Gastroesophageal sphincter (tissue), 4 donors: ENCODE results near the gene RINL. TPM values are rescaled to one million over a fixed set of nuclear protein-coding genes. Genes with fewer than 3 reads are reported as not detected.

Experiments used
- ATAC-seq: fragments of 150-250 bp; one replicate; pipeline ENCODE4 v1.9.1; 2016; ENCODE audit warnings: mild to moderate bottlenecking, moderate library complexity
- H3K27ac ChIP-seq, 4 donors: fragments of 200-600 bp; sonication (generic) in 3 of 4; 1 replicate in 3 of 4; 2 replicates in 1 of 4; pipeline ENCODE4 v1.5.1; 2016 to 2019
- H3K27me3 ChIP-seq: fragments of 200-600 bp; sonication (generic); one replicate; pipeline ENCODE4 v1.5.1; 2019
- H3K36me3 ChIP-seq, 2 donors: fragments of 200-600 bp; sonication (generic); one replicate each; pipeline ENCODE4 v1.5.1; 2019; ENCODE audit warnings: control low read depth in 1 of 2
- H3K4me1 ChIP-seq, 3 donors: fragments of 200-600 bp; sonication (generic); 1 replicate in 2 of 3; 2 replicates in 1 of 3; pipeline ENCODE4 v1.5.1; 2016 to 2019; ENCODE audit warnings: control low read depth in 2 of 3
- H3K4me3 ChIP-seq, 2 donors: fragments of 200-600 bp; sonication (generic); one replicate each; pipeline ENCODE4 v1.5.1; 2019; ENCODE audit warnings: mild to moderate bottlenecking in 1 of 2, moderate library complexity in 1 of 2
- H3K9me3 ChIP-seq, 3 donors: fragments of 200-600 bp; sonication (generic); one replicate each; pipeline ENCODE4 v1.5.1; 2017 to 2019; ENCODE audit warnings: control low read depth in 2 of 3
- EP300 ChIP-seq: sonication (generic); formaldehyde crosslinking; IDR thresholded peaks from one replicate; pipeline ENCODE4 v1.6.1; 2017; ENCODE audit warnings: antibody characterized with exemption, mild to moderate bottlenecking
- POLR2A ChIP-seq, 2 donors: fragments of 450-650 bp; IDR thresholded peaks; one replicate each; pipeline ENCODE4 v1.6.1; 2017; ENCODE audit warnings: antibody characterized with exemption in 2 of 2, mild to moderate bottlenecking in 2 of 2, moderate library complexity in 1 of 2
- POLR2AphosphoS5 ChIP-seq: sonication (generic); formaldehyde crosslinking; IDR thresholded peaks from one replicate; pipeline ENCODE4 v1.6.1; 2017; ENCODE audit warnings: antibody characterized with exemption
- WGBS, 2 donors: methylation state at CpG; one replicate each; pipeline ENCODE4 v1.1.5; 2018; ENCODE audit warnings: low coverage in 1 of 2; 5-methylcytosine and 5-hydroxymethylcytosine counted together
- total RNA-seq, 4 donors: library from RNA; depleted of rRNA; stranded (reverse); fragments of >200 nt; gene quantifications; one replicate each; pipeline ENCODE4 v1.1.0, GENCODE V29; 2016
- TF ChIP-seq, protein P1 (sequence below), 4 experiments: fragments of 200-600 bp in 2 of 4; fragments of 450-650 bp in 2 of 4; sonication (generic) in 1 of 4; IDR thresholded peaks; one replicate each; pipeline ENCODE4 v1.5.1; 2017 to 2019; ENCODE audit warnings: antibody characterized with exemption in 4 of 4, mild to moderate bottlenecking in 2 of 4, moderate library complexity in 2 of 4

RINL gene
- total RNA-seq, 4 donors from 2014 or later, result 1.2 to 8.2 (median 4.1) TPM

DNA sequence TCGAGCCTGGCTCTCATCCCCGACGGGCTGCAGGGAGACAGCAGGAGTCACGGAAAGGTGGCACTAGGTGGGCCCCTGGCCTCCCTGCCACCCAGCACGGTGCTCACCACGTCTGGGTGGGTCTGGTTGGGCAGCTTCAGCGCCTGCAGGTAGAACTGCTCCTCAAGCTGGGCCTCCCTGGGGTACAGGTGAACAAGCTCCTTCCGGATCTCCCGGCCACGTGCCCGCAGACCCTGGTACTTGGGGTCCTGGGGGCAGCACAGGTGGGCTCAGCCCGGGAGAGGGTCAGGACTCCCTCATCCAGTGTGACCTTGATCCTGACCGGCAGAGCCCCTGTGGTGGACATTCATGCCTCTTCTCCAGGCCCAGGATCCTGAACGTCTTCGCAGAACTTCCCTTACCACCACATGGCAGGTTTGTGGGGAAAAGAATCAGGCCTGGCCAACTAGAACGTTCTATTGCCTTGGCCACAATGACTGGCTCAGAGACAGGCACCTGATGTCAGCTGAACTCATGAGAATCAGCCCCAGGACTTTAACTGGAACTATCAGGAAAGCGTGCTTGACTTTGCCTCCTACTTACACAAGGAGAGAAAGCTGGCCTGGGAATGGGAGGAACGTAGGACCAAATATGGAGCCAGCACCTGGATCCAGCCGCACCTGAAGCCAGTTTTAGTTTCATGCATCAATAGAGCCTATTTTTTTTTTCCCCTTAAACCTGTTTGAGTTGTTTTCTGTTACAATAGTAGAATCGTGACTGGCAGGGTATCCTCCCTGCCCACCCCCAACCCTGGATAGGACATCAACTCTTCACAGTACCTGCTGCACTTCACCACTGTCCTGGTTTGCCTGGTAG is 43.6 kb upstream of the RINL start:
- 82 to 85% methylated on average over 3 to 6 of the region's 20 CpGs for WGBS, 2 donors
- TF ChIP-seq, protein P1, sequence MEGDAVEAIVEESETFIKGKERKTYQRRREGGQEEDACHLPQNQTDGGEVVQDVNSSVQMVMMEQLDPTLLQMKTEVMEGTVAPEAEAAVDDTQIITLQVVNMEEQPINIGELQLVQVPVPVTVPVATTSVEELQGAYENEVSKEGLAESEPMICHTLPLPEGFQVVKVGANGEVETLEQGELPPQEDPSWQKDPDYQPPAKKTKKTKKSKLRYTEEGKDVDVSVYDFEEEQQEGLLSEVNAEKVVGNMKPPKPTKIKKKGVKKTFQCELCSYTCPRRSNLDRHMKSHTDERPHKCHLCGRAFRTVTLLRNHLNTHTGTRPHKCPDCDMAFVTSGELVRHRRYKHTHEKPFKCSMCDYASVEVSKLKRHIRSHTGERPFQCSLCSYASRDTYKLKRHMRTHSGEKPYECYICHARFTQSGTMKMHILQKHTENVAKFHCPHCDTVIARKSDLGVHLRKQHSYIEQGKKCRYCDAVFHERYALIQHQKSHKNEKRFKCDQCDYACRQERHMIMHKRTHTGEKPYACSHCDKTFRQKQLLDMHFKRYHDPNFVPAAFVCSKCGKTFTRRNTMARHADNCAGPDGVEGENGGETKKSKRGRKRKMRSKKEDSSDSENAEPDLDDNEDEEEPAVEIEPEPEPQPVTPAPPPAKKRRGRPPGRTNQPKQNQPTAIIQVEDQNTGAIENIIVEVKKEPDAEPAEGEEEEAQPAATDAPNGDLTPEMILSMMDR (IDR thresholded peaks at IDR 0.05), result no peak
- TF ChIP-seq EP300 (no peak), POLR2AphosphoS5 (no peak), POLR2A (IDR thresholded peaks at IDR 0.05) (no peak)
- H3K27me3 ChIP-seq, result no peaks in the 10 kb centered on the region
- H3K4me3 ChIP-seq, result no peak overlapping the region
- no peaks in the 10 kb centered on the region for H3K4me1 ChIP-seq
- H3K36me3 ChIP-seq, result peaks cover 0 to 50% of the 10 kb centered on the region in 2 donors
- H3K27ac ChIP-seq, result no peak overlapping the region
- no peak for ATAC-seq
- no peaks in the 10 kb centered on the region for H3K9me3 ChIP-seq

DNA sequence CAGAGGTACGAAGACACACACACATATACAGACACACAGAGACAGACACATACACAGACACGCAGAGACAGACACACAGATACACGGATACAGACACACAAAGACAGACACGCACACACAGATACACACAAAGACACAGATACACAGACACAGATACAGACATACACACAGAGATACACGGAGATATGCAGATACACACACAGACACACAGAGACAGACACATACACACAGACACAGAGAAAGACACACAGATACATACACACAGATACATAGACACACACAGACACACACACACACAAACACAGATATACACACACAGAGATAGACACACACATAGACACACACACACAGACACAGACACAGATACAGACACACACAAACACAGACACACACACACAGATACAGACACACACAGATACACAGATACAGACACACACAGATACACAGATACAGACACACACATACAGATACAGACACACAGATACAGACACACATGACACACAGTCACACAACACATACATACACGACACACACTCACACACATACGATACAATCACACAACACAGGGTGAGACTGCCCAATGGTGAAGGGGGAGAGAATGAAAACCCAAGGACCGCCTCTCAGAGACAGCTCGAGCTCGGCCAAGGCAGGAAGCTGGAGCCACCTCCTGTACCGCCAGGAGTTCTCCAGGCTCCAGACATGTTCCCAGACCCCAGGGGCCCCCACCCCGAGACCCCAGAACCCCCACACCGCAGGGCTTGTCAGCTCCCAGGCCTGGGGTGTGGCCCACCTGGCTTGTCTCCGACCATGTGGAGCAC is 42.7 kb upstream of the RINL start:
- no peak for ATAC-seq
- TF ChIP-seq EP300 (no peak), POLR2AphosphoS5 (no peak), POLR2A (IDR thresholded peaks at IDR 0.05) (no peak)
- TF ChIP-seq, protein P1 (IDR thresholded peaks at IDR 0.05), result no peak
- Histone ChIP-seq H3K36me3 (peaks cover 0 to 45% of the 10 kb centered on the region in 2 donors), H3K27me3 (no peaks in the 10 kb centered on the region), H3K4me3 (no peak overlapping the region), H3K9me3 (no peaks in the 10 kb centered on the region), H3K4me1 (no peaks in the 10 kb centered on the region), H3K27ac (no peak overlapping the region)
- 63 to 76% methylated on average over 2 to 9 of the region's 14 CpGs for WGBS, 2 donors

DNA sequence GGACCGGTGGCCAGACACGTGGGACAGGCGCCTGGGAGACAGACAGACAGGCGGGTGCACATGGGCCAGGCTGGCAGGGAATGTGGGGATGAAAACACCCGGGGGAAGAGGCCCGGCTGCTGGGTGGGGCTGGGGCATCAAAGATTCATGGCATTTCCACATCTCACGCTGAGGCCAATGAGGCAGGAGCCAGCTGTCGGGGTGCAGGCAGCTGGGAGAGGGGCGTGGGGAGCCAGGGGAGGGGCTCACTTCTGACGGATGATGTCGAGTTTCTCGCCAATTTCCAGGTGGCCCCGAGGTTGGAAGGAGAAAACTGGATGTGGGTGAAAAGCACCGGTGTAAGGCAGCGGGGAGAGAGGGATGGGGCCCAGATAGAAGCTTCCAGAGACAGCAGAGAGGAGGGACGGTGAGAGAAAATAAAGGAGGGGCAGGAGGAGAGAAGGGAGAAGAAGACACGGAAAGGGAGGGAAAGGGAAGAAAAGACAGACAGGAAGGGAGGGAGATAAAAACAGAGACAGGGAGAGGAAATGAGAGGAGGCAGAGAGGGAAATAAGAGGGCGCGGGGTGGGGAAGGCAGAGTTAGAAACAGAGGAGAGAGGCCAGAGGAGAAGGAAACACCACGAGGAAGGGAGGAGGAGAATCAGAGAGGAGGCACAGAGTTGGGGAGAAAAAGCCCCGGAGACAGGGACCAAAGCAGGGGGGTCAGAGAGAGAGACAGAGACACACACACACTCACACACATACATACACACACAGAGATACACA is 41.9 kb upstream of the RINL start:
- H3K9me3 ChIP-seq, result no peaks in the 10 kb centered on the region
- TF ChIP-seq POLR2AphosphoS5 (no peak), POLR2A (IDR thresholded peaks at IDR 0.05) (no peak), EP300 (no peak)
- TF ChIP-seq, protein P1 (IDR thresholded peaks at IDR 0.05), result no peak
- H3K27ac ChIP-seq, result no peak overlapping the region
- H3K36me3 ChIP-seq, result peaks cover 0 to 45% of the 10 kb centered on the region in 2 donors
- H3K4me3 ChIP-seq, result no peak overlapping the region
- no peaks in the 10 kb centered on the region for H3K27me3 ChIP-seq
- no peak for ATAC-seq
- 41 to 42% methylated on average over 9 to 10 of the region's 21 CpGs for WGBS, 2 donors
- H3K4me1 ChIP-seq, result no peaks in the 10 kb centered on the region

DNA sequence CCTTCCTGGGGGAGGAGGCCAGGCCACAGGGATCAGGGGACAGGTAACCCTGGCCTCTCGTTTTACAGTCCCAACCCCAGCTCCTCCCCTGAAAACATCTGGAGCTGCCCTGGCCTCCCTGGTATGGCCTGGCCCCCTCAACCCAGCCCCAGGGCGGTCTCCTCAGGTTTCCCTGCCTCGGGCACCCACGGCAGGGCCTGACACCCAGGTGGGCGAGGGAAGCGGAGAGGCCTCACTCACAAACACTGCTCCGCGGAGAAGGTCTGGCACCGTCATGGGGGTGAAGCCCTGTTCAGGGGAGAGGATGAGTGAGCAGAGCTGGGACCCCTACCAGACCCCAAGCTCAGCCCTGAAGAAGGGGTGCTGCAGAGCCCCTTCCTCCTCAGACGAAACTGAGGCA is 40.5 kb upstream of the RINL start:
- Histone ChIP-seq H3K27ac (no peak overlapping the region), H3K9me3 (no peaks in the 10 kb centered on the region), H3K4me3 (no peak overlapping the region), H3K36me3 (peaks cover 0 to 35% of the 10 kb centered on the region in 2 donors), H3K27me3 (no peaks in the 10 kb centered on the region), H3K4me1 (no peaks in the 10 kb centered on the region)
- TF ChIP-seq POLR2AphosphoS5 (no peak), POLR2A (IDR thresholded peaks at IDR 0.05) (no peak), EP300 (no peak)
- TF ChIP-seq, protein P1 (IDR thresholded peaks at IDR 0.05), result no peak
- 71% methylated on average over 1 of the region's 10 CpGs; no CpG with 5 or more reads in 1 of the 2 donors for WGBS, 2 donors
- no peak for ATAC-seq
